ENCODE data around the gene ANTXR1.

Gene ANTXR1

DNA sequence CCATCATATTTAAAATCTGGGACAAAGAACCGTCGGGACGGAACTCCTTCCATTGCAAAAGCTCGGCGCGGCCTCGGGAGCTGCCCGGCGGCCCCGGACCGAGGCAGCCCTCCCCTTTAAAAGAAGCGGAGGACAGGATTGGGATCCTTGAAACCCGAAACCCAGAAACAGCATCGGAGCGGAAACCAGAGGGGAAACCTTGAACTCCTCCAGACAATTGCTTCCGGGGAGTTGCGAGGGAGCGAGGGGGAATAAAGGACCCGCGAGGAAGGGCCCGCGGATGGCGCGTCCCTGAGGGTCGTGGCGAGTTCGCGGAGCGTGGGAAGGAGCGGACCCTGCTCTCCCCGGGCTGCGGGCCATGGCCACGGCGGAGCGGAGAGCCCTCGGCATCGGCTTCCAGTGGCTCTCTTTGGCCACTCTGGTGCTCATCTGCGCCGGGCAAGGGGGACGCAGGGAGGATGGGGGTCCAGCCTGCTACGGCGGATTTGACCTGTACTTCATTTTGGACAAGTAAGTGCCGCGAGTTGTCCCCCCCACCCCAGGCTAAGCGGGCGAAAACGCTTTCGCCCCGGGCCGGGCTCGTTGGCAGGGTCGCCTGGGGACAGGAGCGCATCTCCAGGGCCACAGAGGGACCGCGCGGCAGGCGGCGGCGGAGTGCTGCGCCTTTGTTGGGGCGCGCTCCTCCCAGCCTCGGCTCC is at the start of gene ANTXR1:
TSS of gene ANTXR1 (plus strand) at position 38 of the 698 bp plus-strand sequence. CDS start at position 359, 321 bp downstream.
- DNase-seq = no peak

DNA sequence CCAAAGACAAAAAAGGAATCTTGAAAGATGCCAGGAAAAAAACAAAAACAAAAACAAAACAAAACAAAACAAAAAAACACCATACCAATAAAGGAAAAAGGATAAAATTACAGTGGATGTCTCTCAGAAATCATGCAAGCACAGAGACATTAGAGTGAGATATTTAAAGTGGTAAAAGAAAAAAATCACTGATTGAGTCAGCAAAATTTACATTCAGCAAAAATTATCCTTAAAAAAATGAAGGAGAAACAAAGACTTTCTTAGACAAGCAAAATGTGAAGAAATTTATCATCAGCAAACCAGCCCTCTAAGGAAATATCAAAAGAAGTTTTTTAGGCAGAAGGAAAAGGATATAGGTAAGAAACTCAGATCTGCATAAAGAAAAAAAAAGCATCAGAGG is 48.7 kb upstream of the ANTXR1 start:
- no peak for DNase-seq

GRCh38 chr2:68968221-68968620 is 44.8 kb upstream of the ANTXR1 start:
- no peak for DNase-seq

GRCh38 chr2:68969736-68970490 is 43.1 kb upstream of the ANTXR1 start:
- no peak for DNase-seq

- DNase-seq = no peak
Measured at GRCh38 chr2:68970566-68971265, 42.3 kb upstream of the ANTXR1 start.

DNA sequence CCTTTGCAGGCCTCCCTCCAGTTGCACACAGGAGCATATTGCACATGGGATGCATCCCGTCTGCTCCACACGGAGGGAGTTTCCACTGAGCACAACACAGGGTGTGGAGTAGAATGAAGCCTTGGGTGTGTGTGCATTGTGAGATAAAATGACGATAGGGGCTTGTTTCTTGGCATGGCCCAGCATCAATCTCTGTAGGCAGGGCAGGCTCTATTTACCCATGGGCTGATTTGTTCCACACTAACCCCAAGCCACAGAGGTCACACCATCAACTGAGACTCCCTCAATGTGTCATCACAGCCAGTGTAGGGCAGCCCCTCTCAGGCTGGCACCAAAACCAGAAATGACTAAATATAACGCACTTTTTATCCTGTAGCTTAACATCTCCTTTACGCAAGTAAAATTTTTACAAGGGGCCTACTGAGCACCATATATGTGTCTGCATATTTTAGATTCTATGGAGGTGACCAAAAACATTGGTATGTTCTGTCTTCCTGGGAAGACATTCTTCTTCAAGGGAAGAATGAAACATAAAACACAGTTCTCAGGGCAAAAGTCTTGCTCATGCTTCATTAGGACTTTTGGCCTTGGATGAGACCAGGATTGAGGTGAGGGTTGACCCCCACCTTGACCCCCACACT is 41.3 kb upstream of the ANTXR1 start:
- no peak for DNase-seq

- DNase-seq = no peak
Measured at GRCh38 chr2:68974251-68974650, 38.7 kb upstream of the ANTXR1 start, which contains the start of gene GKN1. Gene GKN1, plus strand, starts transcription at chr2:68974636. Its CDS starts 42 bp downstream, at chr2:68974678.

DNA sequence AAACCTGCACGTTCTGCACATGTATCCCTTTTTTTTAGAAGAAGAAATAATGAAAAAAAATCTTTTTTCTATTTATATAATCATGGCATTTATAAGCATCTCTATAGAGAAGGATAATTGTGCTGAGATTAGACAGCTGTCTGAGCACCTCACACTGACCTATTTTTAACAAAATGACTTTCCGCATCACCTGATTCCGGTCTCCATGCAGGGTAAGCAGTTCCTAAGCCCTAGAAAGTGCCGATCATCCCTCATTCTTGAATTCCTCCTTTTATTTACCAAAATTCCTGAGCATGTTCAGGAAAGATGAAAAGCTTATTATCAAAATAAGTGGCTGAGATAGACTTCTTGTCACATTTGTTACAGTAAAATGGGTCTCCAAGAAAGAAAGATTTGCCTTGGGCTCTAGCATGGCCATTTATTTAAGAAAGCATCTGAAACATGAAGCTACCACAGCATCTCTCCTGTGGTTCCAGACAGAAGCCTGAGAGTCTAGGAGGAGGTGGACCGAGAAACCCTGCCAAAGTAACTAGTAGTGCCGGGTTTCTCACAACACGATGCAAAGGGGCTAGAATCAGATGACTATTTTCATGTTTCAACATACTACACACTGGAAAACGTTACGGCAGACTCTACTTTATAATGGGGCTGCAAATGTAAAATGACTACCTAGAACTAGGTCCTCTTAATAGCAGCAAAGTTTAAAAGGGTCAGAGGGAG is 37.9 kb upstream of the ANTXR1 start:
- no peak for DNase-seq

DNA sequence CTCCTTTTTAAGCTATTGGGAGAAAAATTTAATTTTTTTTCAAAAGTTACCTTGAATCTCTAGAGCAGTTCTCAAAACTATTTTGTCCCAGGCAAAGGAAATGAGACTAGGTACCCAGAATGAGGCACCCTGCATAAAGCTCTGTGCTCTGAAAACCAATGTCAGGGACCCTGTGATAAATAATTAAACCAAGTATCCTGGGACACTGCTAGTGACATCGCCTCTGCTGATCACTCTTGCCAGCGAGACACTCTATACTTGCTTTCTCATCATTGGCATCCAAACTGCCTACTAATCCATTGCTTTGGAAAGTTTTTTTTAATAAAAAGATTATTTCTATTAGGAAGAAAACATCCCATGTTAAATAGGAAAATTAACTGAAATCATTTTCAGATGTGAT is 37.1 kb upstream of the ANTXR1 start:
- no peak for DNase-seq

DNA sequence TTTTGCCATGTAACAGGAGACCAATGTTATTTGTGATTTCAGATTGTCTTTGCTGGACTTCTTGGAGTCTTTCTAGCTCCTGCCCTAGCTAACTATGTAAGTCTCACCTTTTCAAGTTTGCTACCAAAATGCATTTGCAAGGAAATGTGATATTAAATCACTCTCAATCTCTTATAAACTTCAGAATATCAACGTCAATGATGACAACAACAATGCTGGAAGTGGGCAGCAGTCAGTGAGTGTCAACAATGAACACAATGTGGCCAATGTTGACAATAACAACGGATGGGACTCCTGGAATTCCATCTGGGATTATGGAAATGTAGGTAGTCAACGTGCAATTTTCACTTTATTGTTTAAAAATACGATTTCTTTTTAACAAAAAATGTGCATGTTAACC is 35.5 kb upstream of the ANTXR1 start:
- no peak for DNase-seq

- no peak for DNase-seq
Measured at GRCh38 chr2:68978098-68978497, 34.9 kb upstream of the ANTXR1 start.

- DNase-seq = no peak
Measured at GRCh38 chr2:68980956-68981355, 32.0 kb upstream of the ANTXR1 start.

GRCh38 chr2:68987021-68987503 is 25.9 kb upstream of the ANTXR1 start:
- DNase-seq = no peak

GRCh38 chr2:68989035-68989434 is 23.9 kb upstream of the ANTXR1 start:
- DNase-seq = no peak

DNA sequence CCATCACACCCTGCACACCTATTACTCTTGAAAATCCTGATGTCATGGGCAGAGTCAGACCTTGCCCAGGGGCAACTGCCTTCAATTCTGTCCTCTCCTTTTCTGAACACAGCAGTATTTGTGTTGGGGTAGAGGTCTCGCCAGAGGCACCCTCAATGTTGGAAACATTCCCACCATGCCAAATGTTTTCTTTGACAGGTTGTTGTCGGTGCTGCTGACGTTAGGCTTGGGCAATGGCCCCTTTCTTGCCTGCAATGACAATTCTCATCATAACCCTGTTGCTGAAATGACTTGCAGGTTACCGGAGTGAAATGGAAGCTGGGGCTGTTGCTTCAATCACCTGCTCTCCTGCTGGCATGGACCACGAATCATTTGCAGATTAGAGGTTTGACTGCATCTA is 20.6 kb upstream of the ANTXR1 start:
- DNase-seq = no peak

DNA sequence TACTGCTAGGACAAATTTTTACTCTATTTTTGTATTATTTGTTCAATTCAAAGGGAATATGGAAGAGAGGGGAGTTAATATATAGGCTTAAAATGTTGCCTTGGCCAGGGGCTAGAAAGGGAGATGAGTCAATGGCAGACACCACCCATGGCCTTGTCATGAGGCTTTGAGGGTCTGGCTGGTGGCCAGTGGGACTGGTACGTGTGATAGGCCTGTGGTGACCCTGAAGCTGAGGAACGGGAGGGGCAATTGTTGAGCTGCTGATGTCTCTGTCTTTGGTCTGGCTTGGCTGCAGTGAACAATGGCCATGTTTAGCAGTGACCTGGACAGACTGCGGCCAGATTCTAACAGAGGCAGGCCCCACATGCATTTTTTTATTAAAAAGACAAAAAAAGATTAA is 20.0 kb upstream of the ANTXR1 start:
- DNase-seq = no peak

- no peak for DNase-seq
Measured at GRCh38 chr2:68993660-68994059, 19.3 kb upstream of the ANTXR1 start.

- no peak for DNase-seq
Measured at GRCh38 chr2:68994864-68995263, 18.1 kb upstream of the ANTXR1 start.

DNA sequence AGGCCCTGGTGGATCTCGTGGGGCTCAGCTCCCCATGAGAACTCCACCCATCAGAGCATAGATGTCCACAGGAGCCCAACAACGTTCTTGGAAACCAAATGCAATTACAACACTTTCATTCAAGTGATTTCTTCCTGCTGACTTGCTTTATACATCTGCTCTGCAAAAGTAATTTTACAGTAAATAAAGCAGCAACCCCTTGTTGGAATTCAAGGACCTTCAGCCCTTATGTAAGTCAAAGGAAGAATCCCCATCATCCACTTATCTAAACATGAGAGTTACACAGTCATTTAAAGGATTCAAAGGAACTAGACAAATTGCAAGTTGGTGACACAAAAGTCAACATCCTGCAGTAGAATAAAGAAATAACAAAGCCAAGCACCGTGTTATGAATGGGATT is 17.1 kb upstream of the ANTXR1 start:
- no peak for DNase-seq

GRCh38 chr2:68997401-68997800 is 15.6 kb upstream of the ANTXR1 start:
- no peak for DNase-seq

DNA sequence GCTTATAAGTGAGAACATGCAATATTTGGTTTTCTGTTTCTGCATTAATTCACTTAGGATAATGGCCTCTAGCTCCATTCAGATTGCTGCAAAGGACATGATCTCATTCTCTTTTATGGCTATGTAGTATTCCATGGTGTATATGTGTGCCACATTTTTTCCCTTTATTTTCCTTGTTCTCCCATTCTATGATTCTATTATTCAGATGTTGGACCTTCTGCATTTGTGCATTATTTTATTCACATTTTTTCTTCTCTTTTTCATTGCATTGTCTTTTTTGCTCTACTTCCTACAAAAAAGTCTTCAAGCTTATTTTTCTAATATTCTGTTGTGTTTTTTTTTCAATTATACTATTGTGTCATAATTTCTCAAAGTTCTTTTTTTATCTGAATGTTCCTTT is 11.1 kb upstream of the ANTXR1 start:
- no peak for DNase-seq

DNA sequence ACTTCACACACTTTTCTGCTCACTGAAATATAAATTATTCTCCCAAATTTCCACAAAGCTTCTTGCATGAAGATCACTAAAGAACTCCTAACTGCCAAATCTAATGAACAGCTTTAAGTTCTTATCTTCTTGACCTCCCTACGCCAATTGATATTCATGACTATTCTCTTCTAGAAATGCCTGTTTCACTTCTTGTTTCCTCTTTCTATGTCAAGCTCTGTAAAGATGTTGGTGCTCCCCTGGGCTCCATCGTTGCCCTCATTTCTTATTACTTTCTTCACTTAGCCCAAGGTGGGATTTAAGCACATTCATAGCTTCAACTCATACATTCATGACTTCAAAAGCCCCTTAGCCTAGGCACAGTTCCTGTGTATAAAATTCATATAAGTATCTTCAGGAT is 9.2 kb upstream of the ANTXR1 start:
- no peak for DNase-seq

- DNase-seq = no peak
Measured at GRCh38 chr2:69007169-69007568, 5.8 kb upstream of the ANTXR1 start.

Measured in NCI-H2081 treated with DMSO at 0.1 percent for 48 hours (cell line).